Esophagus squamous epithelium (tissue), 5 donors: Measurements from ENCODE around the gene SETBP1. TPM values are rescaled to one million over a fixed set of nuclear protein-coding genes. Genes with fewer than 3 reads are reported as not detected.

Source experiments
- DNase-seq: peaks from one replicate; lab custom pipeline; 2025; lab: John Stamatoyannopoulos, UW
- H3K27ac ChIP-seq, 4 donors: fragments of 200-600 bp; sonication (generic); one replicate each; pipeline ENCODE4 v1.5.1; 2016 to 2019; ENCODE audit warnings: mild to moderate bottlenecking in 1 of 4
- H3K27me3 ChIP-seq, 4 donors: fragments of 200-600 bp; sonication (generic); 1 replicate in 3 of 4; 2 replicates in 1 of 4; pipeline versions ENCODE4 v1.5.1 to v1.6.0; 2017 to 2021; ENCODE audit warnings: antibody characterized with exemption in 1 of 4
- H3K36me3 ChIP-seq, 3 donors: fragments of 200-600 bp; sonication (generic); one replicate each; pipeline ENCODE4 v1.5.1; 2016 to 2019
- H3K4me1 ChIP-seq, 3 donors: fragments of 200-600 bp; sonication (generic); one replicate each; pipeline ENCODE4 v1.5.1; 2017 to 2019
- H3K4me3 ChIP-seq, 4 donors: fragments of 200-600 bp; sonication (generic); 1 replicate in 3 of 4; 2 replicates in 1 of 4; pipeline ENCODE4 v1.5.1; 2016 to 2019; ENCODE audit warnings: mild to moderate bottlenecking in 2 of 4, moderate library complexity in 1 of 4
- H3K9me3 ChIP-seq, 3 donors: fragments of 200-600 bp; sonication (generic); one replicate each; pipeline ENCODE4 v1.5.1; 2016 to 2019
- CTCF ChIP-seq, 6 experiments: fragments of 450-650 bp in 4 of 6; fragments of 200-600 bp in 2 of 6; sonication (generic) in 2 of 6; IDR thresholded peaks; one replicate each; pipeline ENCODE4 v1.5.1; 2016 to 2019; ENCODE audit warnings: antibody characterized with exemption in 6 of 6, mild to moderate bottlenecking in 4 of 6, moderate library complexity in 4 of 6
- POLR2A ChIP-seq, 4 donors: fragments of 450-650 bp; IDR thresholded peaks; one replicate each; pipeline ENCODE4 v1.6.1; 2017; ENCODE audit warnings: antibody characterized with exemption in 4 of 4, mild to moderate bottlenecking in 4 of 4, moderate library complexity in 3 of 4
- WGBS, 2 donors: methylation state at CpG; one replicate each; pipeline ENCODE4 v1.1.5; 2018; 5-methylcytosine and 5-hydroxymethylcytosine counted together
- intact Hi-C: fragments of 100-400 bp; cut with DNase I; formaldehyde crosslinking; loops from one replicate; pipeline ENCODE4 v1.15.0; 2022
- total RNA-seq, 4 donors: library from RNA; depleted of rRNA; stranded (reverse); fragments of >200 nt; gene quantifications; one replicate each; pipeline ENCODE4 v1.1.0, GENCODE V29; 2016
- donor health status: DM: yes; HTN: yes; CAD: no.

Gene SETBP1
- total RNA-seq, 4 donors from 2014 or later: 2.6 to 18.5 (median 6.4) TPM

GRCh38 chr18:44899832-44900231 is 219.1 kb downstream of the SETBP1 start:
- intact Hi-C loops: loop anchor here (10.0 kb wide), 1 partner anchor 215 kb away; the partner anchor contains the start of gene SETBP1
- Histone ChIP-seq H3K27me3 (peaks cover 0 to 10% (median 0%) of the 10 kb centered on the region in 4 donors), H3K9me3 (no peaks in the 10 kb centered on the region), H3K4me3 (no peak overlapping the region), H3K36me3 (no peaks in the 10 kb centered on the region), H3K27ac (no peak overlapping the region), H3K4me1 (peaks cover 19 to 37% (median 23%) of the 10 kb centered on the region in 3 donors)
- TF ChIP-seq CTCF (IDR thresholded peaks at IDR 0.05) (peak in 2 of 6 experiments; percentile 12 to 43), POLR2A (IDR thresholded peaks at IDR 0.05) (no peak)
- DNase-seq: no peak

- Histone ChIP-seq H3K4me1 (peaks cover 19 to 37% (median 23%) of the 10 kb centered on the region in 3 donors), H3K27me3 (peaks cover 0 to 10% (median 0%) of the 10 kb centered on the region in 4 donors), H3K36me3 (no peaks in the 10 kb centered on the region), H3K27ac (peak overlapping the region in 1 of 4 donors; percentile 3), H3K9me3 (no peaks in the 10 kb centered on the region), H3K4me3 (no peak overlapping the region)
- WGBS, 2 donors: 17 to 27% methylated on average over 1 to 2 of the region's 3 CpGs
- TF ChIP-seq POLR2A (IDR thresholded peaks at IDR 0.05) (no peak), CTCF (IDR thresholded peaks at IDR 0.05) (no peak)
- no peak for DNase-seq
- intact Hi-C loops: no loop called here
Measured at GRCh38 chr18:44900627-44901026, 219.9 kb downstream of the SETBP1 start.

GRCh38 chr18:44901283-44901682 is 220.6 kb downstream of the SETBP1 start:
- H3K36me3 ChIP-seq: no peaks in the 10 kb centered on the region
- peaks cover 0 to 10% (median 0%) of the 10 kb centered on the region in 4 donors for H3K27me3 ChIP-seq
- H3K27ac ChIP-seq: no peak overlapping the region
- WGBS, 2 donors: 72 to 87% methylated on average over 2 of the region's 2 CpGs
- peaks cover 19 to 37% (median 23%) of the 10 kb centered on the region in 3 donors for H3K4me1 ChIP-seq
- intact Hi-C loops: no loop called here
- H3K9me3 ChIP-seq: no peaks in the 10 kb centered on the region
- TF ChIP-seq POLR2A (IDR thresholded peaks at IDR 0.05): no peak
- TF ChIP-seq CTCF (IDR thresholded peaks at IDR 0.05): peak in 2 of 6 experiments; percentile 12
- H3K4me3 ChIP-seq: no peak overlapping the region
- DNase-seq: no peak

- 75 to 100% methylated on average over 2 of the region's 2 CpGs for WGBS, 2 donors
- H3K9me3 ChIP-seq: no peaks in the 10 kb centered on the region
- H3K27ac ChIP-seq: no peak overlapping the region
- intact Hi-C loops: no loop called here
- H3K36me3 ChIP-seq: no peaks in the 10 kb centered on the region
- H3K4me1 ChIP-seq: peaks cover 16 to 31% (median 20%) of the 10 kb centered on the region in 3 donors
- no peak for TF ChIP-seq POLR2A (IDR thresholded peaks at IDR 0.05)
- no peak for TF ChIP-seq CTCF (IDR thresholded peaks at IDR 0.05)
- no peak for DNase-seq
- no peak overlapping the region for H3K4me3 ChIP-seq
- H3K27me3 ChIP-seq: no peaks in the 10 kb centered on the region
Measured at GRCh38 chr18:44903327-44903726, 222.6 kb downstream of the SETBP1 start.

GRCh38 chr18:44904768-44905167 is 224.1 kb downstream of the SETBP1 start:
- H3K4me3 ChIP-seq: no peak overlapping the region
- intact Hi-C loops: no loop called here
- no peaks in the 10 kb centered on the region for H3K9me3 ChIP-seq
- DNase-seq: no peak
- TF ChIP-seq POLR2A (IDR thresholded peaks at IDR 0.05): no peak
- H3K36me3 ChIP-seq: no peaks in the 10 kb centered on the region
- no peak overlapping the region for H3K27ac ChIP-seq
- H3K4me1 ChIP-seq: peaks cover 11 to 26% (median 17%) of the 10 kb centered on the region in 3 donors
- H3K27me3 ChIP-seq: no peaks in the 10 kb centered on the region
- WGBS, 2 donors: 84 to 100% methylated on average over 2 of the region's 2 CpGs
